Measurements from ENCODE around the gene PPFIBP1. TPM values are rescaled to one million over a fixed set of nuclear protein-coding genes. Genes with fewer than 3 reads are reported as not detected.

Gene PPFIBP1
- polyA plus RNA-seq, 1 donor (not counting 4 experiments of a cell fraction or from before 2014, with no cell fraction given): 83.5 TPM

GRCh38 chr12:27623645-27624044 is 99.6 kb downstream of the PPFIBP1 start:
- peak overlapping the region; percentile 66 for H3K27ac ChIP-seq (ENCODE audit: control insufficient read depth, insufficient read depth, low read length)

DNA sequence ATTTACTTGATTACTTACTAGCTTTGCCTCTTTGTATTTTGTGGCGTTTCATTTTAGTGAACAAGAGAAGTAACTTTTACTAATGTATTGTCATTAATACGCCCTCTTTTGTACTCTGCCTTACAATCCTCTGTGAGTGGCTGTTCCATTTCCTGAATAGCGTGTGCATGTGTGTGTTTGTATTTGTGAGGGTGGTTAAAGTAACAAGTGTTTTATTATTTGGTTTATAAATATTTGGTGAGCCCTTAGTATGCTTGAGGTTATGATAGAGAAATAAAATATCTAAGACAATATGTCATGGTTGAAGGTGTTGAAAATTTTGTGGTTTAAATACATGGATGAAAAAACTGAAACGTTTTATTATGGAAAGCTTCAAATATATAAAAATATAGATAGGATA is 100.6 kb downstream of the PPFIBP1 start:
- TF ChIP-seq CTCF (optimal IDR thresholded peaks at IDR 0.05 in 1 of 3, IDR thresholded peaks at IDR 0.05 in 1 of 3, conservative IDR thresholded peaks at IDR 0.05 in 1 of 3; ENCODE audit: extremely low read depth in 1 of 3, insufficient read depth in 2 of 3, low read length in 3 of 3) (no peak), EZH2 (IDR thresholded peaks at IDR 0.05; ENCODE audit: low read length) (no peak)
- dilution Hi-C loops (cut with MboI; ENCODE audit: extremely low pct_ligation_motif_present, low sequenced_read_pairs): no loop called here
- no peaks in the 10 kb centered on the region for H4K20me1 ChIP-seq (ENCODE audit: control insufficient read depth, extremely low read depth, insufficient read depth, low read length)
- H2AFZ ChIP-seq (ENCODE audit: control insufficient read depth, low read length): no peak overlapping the region
- no peak overlapping the region for H3K4me2 ChIP-seq (ENCODE audit: control insufficient read depth, extremely low read depth, insufficient read depth, low read depth, low read length)
- H3K9me3 ChIP-seq (ENCODE audit: control insufficient read depth, low read depth, low read length): no peaks in the 10 kb centered on the region
- no peak for DNase-seq (ENCODE audit: low read depth, low spot score)
- no peak overlapping the region for H3K27ac ChIP-seq (ENCODE audit: control insufficient read depth, insufficient read depth, low read length)
- H3K36me3 ChIP-seq (ENCODE audit: control insufficient read depth in 2 of 2, extremely low read depth in 1 of 2, insufficient read depth in 2 of 2, low read length in 2 of 2): no peaks in the 10 kb centered on the region
- FAIRE-seq: no peak
- no peak overlapping the region for H3K9ac ChIP-seq (ENCODE audit: control insufficient read depth, extremely low read depth, insufficient read depth, low read length)
- peaks cover 60% of the 10 kb centered on the region for H3K79me2 ChIP-seq (ENCODE audit: control insufficient read depth, insufficient read depth, low read length)
- peaks cover 68% of the 10 kb centered on the region for H3K4me1 ChIP-seq (ENCODE audit: control insufficient read depth, extremely low read depth, insufficient read depth, low read length)
- H3K27me3 ChIP-seq (ENCODE audit: control insufficient read depth, extremely low read depth, insufficient read depth, low read length): no peaks in the 10 kb centered on the region
- H3K4me3 ChIP-seq (ENCODE audit: control insufficient read depth in 2 of 3, extremely low read depth in 1 of 3, insufficient read depth in 2 of 3, low read depth in 1 of 3, low read length in 3 of 3): no peak overlapping the region
- no peaks in the 10 kb centered on the region for H3K9me1 ChIP-seq (ENCODE audit: control insufficient read depth, extremely low read depth, insufficient read depth, low read length)

More at GRCh38 chr12:27623645-27624044, 99.6 kb downstream of the PPFIBP1 start:
- Histone ChIP-seq H3K9me1 (ENCODE audit: control insufficient read depth, extremely low read depth, insufficient read depth, low read length) (no peaks in the 10 kb centered on the region), H3K36me3 (ENCODE audit: control insufficient read depth in 2 of 2, extremely low read depth in 1 of 2, insufficient read depth in 2 of 2, low read length in 2 of 2) (no peaks in the 10 kb centered on the region), H3K4me2 (ENCODE audit: control insufficient read depth, extremely low read depth, insufficient read depth, low read depth, low read length) (no peak overlapping the region), H4K20me1 (ENCODE audit: control insufficient read depth, extremely low read depth, insufficient read depth, low read length) (no peaks in the 10 kb centered on the region), H3K9me3 (ENCODE audit: control insufficient read depth, low read depth, low read length) (no peaks in the 10 kb centered on the region), H2AFZ (ENCODE audit: control insufficient read depth, low read length) (no peak overlapping the region), H3K9ac (ENCODE audit: control insufficient read depth, extremely low read depth, insufficient read depth, low read length) (no peak overlapping the region), H3K79me2 (ENCODE audit: control insufficient read depth, insufficient read depth, low read length) (peaks cover 53% of the 10 kb centered on the region), H3K4me3 (ENCODE audit: control insufficient read depth in 2 of 3, extremely low read depth in 1 of 3, insufficient read depth in 2 of 3, low read depth in 1 of 3, low read length in 3 of 3) (no peak overlapping the region), H3K4me1 (ENCODE audit: control insufficient read depth, extremely low read depth, insufficient read depth, low read length) (peaks cover 77% of the 10 kb centered on the region), H3K27me3 (ENCODE audit: control insufficient read depth, extremely low read depth, insufficient read depth, low read length) (no peaks in the 10 kb centered on the region)
- DNase-seq (ENCODE audit: low read depth, low spot score): no peak
- FAIRE-seq: no peak
- TF ChIP-seq CTCF (optimal IDR thresholded peaks at IDR 0.05 in 1 of 3, IDR thresholded peaks at IDR 0.05 in 1 of 3, conservative IDR thresholded peaks at IDR 0.05 in 1 of 3; ENCODE audit: extremely low read depth in 1 of 3, insufficient read depth in 2 of 3, low read length in 3 of 3) (no peak), EZH2 (IDR thresholded peaks at IDR 0.05; ENCODE audit: low read length) (no peak)
- dilution Hi-C loops (cut with MboI; ENCODE audit: extremely low pct_ligation_motif_present, low sequenced_read_pairs): no loop called here
